HepG2 (cell line): Measurements from ENCODE around the gene TMCO6. TPM values are rescaled to one million over a fixed set of nuclear protein-coding genes. Genes with fewer than 3 reads are reported as not detected.
A peak's percentile ranks its signal among the peaks of the same experiment; 100 is the strongest.

Experiments used
- CCDC6 ChIP-seq: sonication (generic); formaldehyde crosslinking; IDR thresholded peaks from 2 replicates; pipeline ENCODE4 v1.8.1; 2022; ENCODE audit warnings: mild to moderate bottlenecking, missing genetic modification reagents, moderate library complexity
- FOXJ3 ChIP-seq: sonication (generic); formaldehyde crosslinking; IDR thresholded peaks from 2 replicates; pipeline ENCODE4 v1.4.0; 2020; ENCODE audit warnings: missing genetic modification reagents, mild to moderate bottlenecking, borderline replicate concordance
- HCFC1 ChIP-seq: fragments of 150-350 bp; IDR thresholded peaks from 2 replicates; pipeline ENCODE4 v1.6.1; 2014; ENCODE audit warnings: low read depth, low read length
- HHEX ChIP-seq: IDR thresholded peaks from 2 replicates; pipeline ENCODE4 v1.6.1; 2016; ENCODE audit warnings: control low read depth
- HMGA1 ChIP-seq: sonication (generic); formaldehyde crosslinking; conservative IDR thresholded peaks from 2 replicates; pipeline ENCODE4 v1.4.0; 2020; ENCODE audit warnings: missing genetic modification reagents
- HOXA5 ChIP-seq: sonication (generic); formaldehyde crosslinking; IDR thresholded peaks from 2 replicates; pipeline ENCODE4 v1.4.0; 2020; ENCODE audit warnings: missing genetic modification reagents
- JARID2 ChIP-seq: sonication (generic); formaldehyde crosslinking; IDR thresholded peaks from 2 replicates; pipeline ENCODE4 v1.8.1; 2023; ENCODE audit warnings: missing genetic modification reagents, inconsistent platforms; ENCODE audit not compliant: insufficient replicate concordance
- KMT2B ChIP-seq: IDR thresholded peaks from 2 replicates; pipeline ENCODE4 v1.6.1; 2016; ENCODE audit warnings: missing genetic modification reagents, missing compliant biosample characterization
- MED8 ChIP-seq: sonication (generic); formaldehyde crosslinking; IDR thresholded peaks from 2 replicates; pipeline ENCODE4 v1.8.1; 2023; ENCODE audit warnings: mild to moderate bottlenecking, missing genetic modification reagents; ENCODE audit not compliant: insufficient replicate concordance
- NFE2 ChIP-seq: sonication (generic); formaldehyde crosslinking; IDR thresholded peaks from 2 replicates; pipeline ENCODE4 v1.4.0; 2020; ENCODE audit warnings: missing genetic modification reagents
- RBFOX2 ChIP-seq: fragments of 200-400 bp; formaldehyde crosslinking; IDR thresholded peaks from 2 replicates; pipeline ENCODE4 v1.6.1; 2017; ENCODE audit warnings: low read depth, mild to moderate bottlenecking, low read length
- SAP130 ChIP-seq: IDR thresholded peaks from 2 replicates; pipeline ENCODE4 v1.6.1; 2016; ENCODE audit warnings: low read depth
- SIX4 ChIP-seq: sonication (generic); formaldehyde crosslinking; IDR thresholded peaks from 2 replicates; pipeline ENCODE4 v1.4.0; 2020; ENCODE audit warnings: missing genetic modification reagents
- SRSF9 ChIP-seq: fragments of 200-400 bp; formaldehyde crosslinking; IDR thresholded peaks from 2 replicates; pipeline ENCODE4 v1.6.1; 2018; ENCODE audit warnings: borderline replicate concordance, mild to moderate bottlenecking, low read depth, low read length; ENCODE audit not compliant: insufficient read depth, poor library complexity, severe bottlenecking
- XRCC5 ChIP-seq: fragments of 200-400 bp; formaldehyde crosslinking; optimal IDR thresholded peaks from 2 replicates; pipeline ENCODE3; 2017; ENCODE audit warnings: mild to moderate bottlenecking, low read length
- ZFP36L2 ChIP-seq: sonication (generic); formaldehyde crosslinking; IDR thresholded peaks from 2 replicates; pipeline ENCODE4 v1.4.0; 2020; ENCODE audit warnings: missing genetic modification reagents
- ZNF143 ChIP-seq: sonication (generic); formaldehyde crosslinking; IDR thresholded peaks from 2 replicates; pipeline ENCODE4 v1.4.0; 2020; ENCODE audit warnings: missing genetic modification reagents
- ZNF296 ChIP-seq: sonication (generic); formaldehyde crosslinking; conservative IDR thresholded peaks from 2 replicates; pipeline ENCODE4 v1.5.0; 2020; ENCODE audit warnings: mild to moderate bottlenecking, missing genetic modification reagents
- ZNF3 ChIP-seq: IDR thresholded peaks from 2 replicates; pipeline ENCODE4 v1.7.0; 2017; ENCODE audit warnings: inconsistent platforms
- ZNF562 ChIP-seq: sonication (generic); formaldehyde crosslinking; IDR thresholded peaks from 2 replicates; pipeline ENCODE4 v1.8.0; 2022; ENCODE audit warnings: missing genetic modification reagents, borderline replicate concordance
- ZNF709 ChIP-seq: sonication (generic); formaldehyde crosslinking; IDR thresholded peaks from 2 replicates; pipeline ENCODE4 v1.5.0; 2020; ENCODE audit warnings: mild to moderate bottlenecking, missing genetic modification reagents
- polyA plus RNA-seq, 8 experiments: library from polyadenylated mRNA; depleted of rRNA in 3 of 8; stranded (reverse) in 7 of 8; unstranded in 1 of 8; fragments of >200 nt; fragmentation: Illumina TruSeq in 4 of 8; extraction: Trizol in 4 of 8; gene quantifications; 2 replicates each; pipeline versions ENCODE4 v1.2.1 to v1.2.3, GENCODE V29; 2011 to 2016; ENCODE audit warnings: low read depth in 4 of 8, missing spikeins in 1 of 8, mixed read lengths in 1 of 8; ENCODE audit not compliant: insufficient read depth in 1 of 8
- total RNA-seq, 5 experiments: library from RNA; depleted of rRNA; stranded (reverse); fragments of >200 nt; fragmentation: Illumina TruSeq; extraction: Trizol; gene quantifications; 2 replicates each; pipeline ENCODE4 v1.2.3, GENCODE V29; 2016; ENCODE audit warnings: low read depth in 1 of 5
- TF ChIP-seq, protein P1 (sequence below): IDR thresholded peaks from 2 replicates; pipeline ENCODE4 v1.6.1; 2018; ENCODE audit warnings: missing genetic modification reagents, mild to moderate bottlenecking, missing compliant biosample characterization
- TF ChIP-seq, protein P2 (sequence below): sonication (generic); formaldehyde crosslinking; IDR thresholded peaks from 2 replicates; pipeline ENCODE4 v1.5.1; 2020; ENCODE audit warnings: mild to moderate bottlenecking, missing genetic modification reagents
- TF ChIP-seq, protein P3 (sequence below): sonication (generic); formaldehyde crosslinking; IDR thresholded peaks from 2 replicates; pipeline ENCODE4 v1.8.1; 2023; ENCODE audit warnings: missing genetic modification reagents, mild to moderate bottlenecking, borderline replicate concordance

TMCO6 gene
- total and polyA plus RNA-seq, 2 of the 13 experiments (the other 11 are each of a cell fraction or from before 2014, with no cell fraction given) = 16.6 to 28.2 TPM

DNA sequence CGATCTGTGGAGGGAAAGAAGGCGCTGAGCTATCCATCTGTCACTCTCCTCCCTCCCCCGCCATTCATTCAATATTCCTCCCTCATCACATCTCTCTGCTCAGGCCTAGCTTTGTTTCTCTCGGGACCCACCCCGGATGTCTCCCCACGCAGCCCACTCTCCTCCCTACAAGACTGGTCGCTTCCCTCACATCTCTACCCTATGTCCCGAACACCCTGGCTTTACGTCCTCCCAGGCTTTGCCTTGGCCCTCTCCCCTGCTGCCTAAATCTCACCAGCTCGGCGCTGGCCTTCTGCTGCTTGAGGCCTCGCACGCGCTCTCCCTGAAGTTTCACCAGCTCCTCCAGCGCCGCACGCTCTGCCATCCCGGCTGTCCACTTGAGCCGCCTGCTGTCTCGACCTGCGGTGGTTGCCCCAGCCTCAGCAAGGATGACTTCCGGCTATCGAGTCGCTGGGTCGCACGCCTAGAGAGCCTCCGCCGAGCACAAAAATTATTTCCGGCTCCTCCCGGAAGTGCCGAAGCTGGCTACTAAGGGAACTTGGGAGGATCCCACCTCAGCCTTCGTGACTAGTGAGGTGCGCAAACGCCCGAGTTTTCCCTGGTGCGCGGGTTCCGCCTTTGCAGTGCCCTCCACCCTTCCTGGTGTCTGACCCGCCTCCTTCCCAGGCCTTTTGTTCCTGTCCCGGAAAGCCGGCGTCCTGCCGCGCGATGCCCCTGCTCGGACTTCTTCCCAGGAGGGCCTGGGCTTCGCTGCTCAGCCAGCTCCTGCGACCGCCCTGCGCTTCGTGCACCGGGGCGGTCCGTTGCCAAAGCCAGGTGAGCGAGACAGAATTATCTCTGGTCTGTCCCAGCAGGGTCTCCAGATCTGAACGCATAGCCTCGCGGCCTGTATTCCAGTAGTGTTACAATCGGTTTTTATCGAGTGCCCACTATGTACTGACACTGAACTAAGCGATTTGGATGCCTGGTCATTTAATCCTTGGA, 52.0 kb downstream of the TMCO6 start, which contains the start of the genes HARS1 and HARS2 (continued):
- TF ChIP-seq SRSF9 (no peak), JARID2 (no peak), ZNF562 (CRISPR knock-in tag) (no peak), ZFP36L2 (CRISPR knock-in tag) (no peak), XRCC5 (peak; percentile 57), HHEX (CRISPR knock-in tag) (no peak), NFE2 (no peak), SIX4 (CRISPR knock-in tag) (no peak), CCDC6 (peak; percentile 76; the same call in 1 of the 2 replicates), MED8 (peak; percentile 78), HOXA5 (peak; percentile 95), HCFC1 (peak; percentile 41; the same call in 1 of the 2 replicates), RBFOX2 (peak; percentile 88), ZNF709 (CRISPR knock-in tag) (peak; percentile 94; the same call in 1 of the 2 replicates), SAP130 (CRISPR knock-in tag) (peak; percentile 98), KMT2B (CRISPR knock-in tag) (peak; percentile 94), ZNF296 (CRISPR knock-in tag) (no peak), FOXJ3 (CRISPR knock-in tag) (peak; percentile 73; the same call in 1 of the 2 replicates), HMGA1 (CRISPR knock-in tag) (no peak), ZNF3 (CRISPR knock-in tag) (no peak), ZNF143 (peak; percentile 81)
- TF ChIP-seq, protein P1, sequence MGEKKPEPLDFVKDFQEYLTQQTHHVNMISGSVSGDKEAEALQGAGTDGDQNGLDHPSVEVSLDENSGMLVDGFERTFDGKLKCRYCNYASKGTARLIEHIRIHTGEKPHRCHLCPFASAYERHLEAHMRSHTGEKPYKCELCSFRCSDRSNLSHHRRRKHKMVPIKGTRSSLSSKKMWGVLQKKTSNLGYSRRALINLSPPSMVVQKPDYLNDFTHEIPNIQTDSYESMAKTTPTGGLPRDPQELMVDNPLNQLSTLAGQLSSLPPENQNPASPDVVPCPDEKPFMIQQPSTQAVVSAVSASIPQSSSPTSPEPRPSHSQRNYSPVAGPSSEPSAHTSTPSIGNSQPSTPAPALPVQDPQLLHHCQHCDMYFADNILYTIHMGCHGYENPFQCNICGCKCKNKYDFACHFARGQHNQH (CRISPR knock-in tag) = peak; percentile 85
- TF ChIP-seq, protein P2, sequence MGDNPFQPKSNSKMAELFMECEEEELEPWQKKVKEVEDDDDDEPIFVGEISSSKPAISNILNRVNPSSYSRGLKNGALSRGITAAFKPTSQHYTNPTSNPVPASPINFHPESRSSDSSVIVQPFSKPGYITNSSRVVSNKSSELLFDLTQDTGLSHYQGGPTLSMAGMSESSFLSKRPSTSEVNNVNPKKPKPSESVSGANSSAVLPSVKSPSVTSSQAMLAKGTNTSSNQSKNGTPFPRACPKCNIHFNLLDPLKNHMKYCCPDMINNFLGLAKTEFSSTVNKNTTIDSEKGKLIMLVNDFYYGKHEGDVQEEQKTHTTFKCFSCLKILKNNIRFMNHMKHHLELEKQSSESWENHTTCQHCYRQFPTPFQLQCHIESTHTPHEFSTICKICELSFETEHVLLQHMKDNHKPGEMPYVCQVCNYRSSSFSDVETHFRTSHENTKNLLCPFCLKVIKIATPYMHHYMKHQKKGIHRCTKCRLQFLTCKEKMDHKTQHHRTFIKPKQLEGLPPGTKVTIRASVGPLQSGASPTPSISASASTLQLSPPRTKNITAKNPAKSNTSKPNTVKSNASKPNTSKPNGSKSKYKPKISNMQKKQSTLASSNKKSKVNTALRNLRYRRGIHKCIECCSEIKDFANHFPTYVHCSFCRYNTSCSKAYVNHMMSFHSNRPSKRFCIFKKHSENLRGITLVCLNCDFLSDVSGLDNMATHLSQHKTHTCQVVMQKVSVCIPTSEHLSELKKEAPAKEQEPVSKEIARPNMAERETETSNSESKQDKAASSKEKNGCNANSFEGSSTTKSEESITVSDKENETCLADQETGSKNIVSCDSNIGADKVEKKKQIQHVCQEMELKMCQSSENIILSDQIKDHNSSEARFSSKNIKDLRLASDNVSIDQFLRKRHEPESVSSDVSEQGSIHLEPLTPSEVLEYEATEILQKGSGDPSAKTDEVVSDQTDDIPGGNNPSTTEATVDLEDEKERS (CRISPR knock-in tag) = peak; percentile 79
- TF ChIP-seq, protein P3, sequence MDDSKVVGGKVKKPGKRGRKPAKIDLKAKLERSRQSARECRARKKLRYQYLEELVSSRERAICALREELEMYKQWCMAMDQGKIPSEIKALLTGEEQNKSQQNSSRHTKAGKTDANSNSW (CRISPR knock-in tag) = no peak; the same call in 1 of the 2 replicates
